HG02938 (cell line): ENCODE results near the gene NAXD.

ENCODE experiments used
- ATAC-seq: cut with Tn5 transposase; IDR thresholded peaks from one replicate; pipeline ENCODE4 v1.9.1; 2021; ENCODE audit warnings: mild to moderate bottlenecking, moderate library complexity; ENCODE audit not compliant: unreplicated experiment

The NAXD gene

GRCh38 chr13:110689041-110689440 lies 73.7 kb downstream of the NAXD start:
- ATAC-seq: no peak
